GM18505 (cell line): ENCODE results near the gene C2orf80.
"Not testable (repeated sequence)": the region's sequence is repeated elsewhere in the genome, so short reads cannot be mapped to it uniquely, and the experiment has no call there.

Source experiments
- ATAC-seq: cut with Tn5 transposase; IDR thresholded peaks from one replicate; pipeline ENCODE4 v1.9.1; 2021; ENCODE audit not compliant: unreplicated experiment
- POLR2A ChIP-seq: IDR thresholded peaks from 4 replicates; pipeline ENCODE4 v1.6.1; 2011; ENCODE audit warnings: borderline replicate concordance; ENCODE audit not compliant: insufficient read depth, insufficient read length; ENCODE audit errors: extremely low read depth

C2orf80 gene

GRCh38 chr2:208136716-208137094 lies 53.1 kb downstream of the C2orf80 start:
- no peak for TF ChIP-seq POLR2A

GRCh38 chr2:208135794-208136715 lies 53.8 kb downstream of the C2orf80 start:
- no peak for ATAC-seq
- no peak for TF ChIP-seq POLR2A

More at GRCh38 chr2:208136716-208137094, 53.1 kb downstream of the C2orf80 start:
- ATAC-seq, result no peak

GRCh38 chr2:208134928-208135586 lies 54.8 kb downstream of the C2orf80 start:
- no peak for TF ChIP-seq POLR2A
- no peak for ATAC-seq

- no peak for ATAC-seq
- no peak for TF ChIP-seq POLR2A
Observed at GRCh38 chr2:208130712-208131110, 59.1 kb downstream of the C2orf80 start.

GRCh38 chr2:208129744-208130711 lies 59.8 kb downstream of the C2orf80 start, which contains the start of gene CRYGC:
Gene CRYGC, minus strand, starts transcription at chr2:208129828. Its CDS starts 36 bp downstream, at chr2:208129792.
- ATAC-seq, result no peak
- no peak for TF ChIP-seq POLR2A

- no peak for TF ChIP-seq POLR2A
- no peak for ATAC-seq
Observed at GRCh38 chr2:208128136-208128535, 61.7 kb downstream of the C2orf80 start.

GRCh38 chr2:208127090-208127489 lies 62.7 kb downstream of the C2orf80 start:
- TF ChIP-seq POLR2A, result no peak
- ATAC-seq, result no peak

- no peak for TF ChIP-seq POLR2A
- ATAC-seq, result no peak
Observed at GRCh38 chr2:208125251-208125650, 64.6 kb downstream of the C2orf80 start.

GRCh38 chr2:208124013-208124715 lies 65.7 kb downstream of the C2orf80 start, which contains the start of gene CRYGD:
Gene CRYGD, minus strand, starts transcription at chr2:208124524. Its CDS starts 51 bp downstream, at chr2:208124473.
- ATAC-seq, result not testable (repeated sequence)

GRCh38 chr2:208122248-208122647 lies 67.6 kb downstream of the C2orf80 start:
- TF ChIP-seq POLR2A, result no peak
- ATAC-seq, result no peak

- no peak for TF ChIP-seq POLR2A
- ATAC-seq, result no peak
Observed at GRCh38 chr2:208118918-208119317, 70.9 kb downstream of the C2orf80 start.

GRCh38 chr2:208117390-208117789 lies 72.4 kb downstream of the C2orf80 start:
- not testable (repeated sequence) for ATAC-seq
